Testis (tissue), 2 donors: ENCODE measurements around the gene ARF5.

Experiments
- CTCF ChIP-seq, 3 experiments: fragments of 450-650 bp in 2 of 3; fragments of 200-600 bp in 1 of 3; sonication (generic) in 1 of 3; IDR thresholded peaks; one replicate each; pipeline ENCODE4 v1.5.1; 2016 to 2019; ENCODE audit warnings: antibody characterized with exemption in 3 of 3, mild to moderate bottlenecking in 2 of 3, moderate library complexity in 1 of 3
- POLR2A ChIP-seq: fragments of 450-650 bp; IDR thresholded peaks from one replicate; pipeline ENCODE4 v1.6.1; 2017; ENCODE audit warnings: antibody characterized with exemption, mild to moderate bottlenecking, moderate library complexity

- TF ChIP-seq CTCF (IDR thresholded peaks at IDR 0.05) (no peak), POLR2A (no peak)
Measured at GRCh38 chr7:127582361-127582760, 5.8 kb upstream of the ARF5 start.
